HepG2 (cell line): Measurements from ENCODE around the gene CD151. TPM values are rescaled to one million over a fixed set of nuclear protein-coding genes. Genes with fewer than 3 reads are reported as not detected.

Experiments used
- CENPX ChIP-seq: sonication (generic); formaldehyde crosslinking; IDR thresholded peaks from 2 replicates; pipeline ENCODE4 v1.9.0; 2021; ENCODE audit warnings: mild to moderate bottlenecking, missing genetic modification reagents, moderate library complexity
- GATAD1 ChIP-seq: IDR thresholded peaks from 2 replicates; pipeline ENCODE4 v1.6.1; 2016; ENCODE audit warnings: missing genetic modification reagents, missing compliant biosample characterization
- HDAC6 ChIP-seq: fragments of 200-600 bp; sonication (generic); IDR thresholded peaks from 2 replicates; pipeline ENCODE4 v1.7.0; 2017; ENCODE audit warnings: mild to moderate bottlenecking, antibody characterized with exemption, low read length, low read depth
- LCORL ChIP-seq, 2 experiments: fragments of 450-650 bp in 1 of 2; sonication (generic) in 1 of 2; formaldehyde crosslinking in 1 of 2; IDR thresholded peaks; 2 replicates each; pipeline versions ENCODE4 v1.5.0 to v1.6.1; 2017 to 2020; ENCODE audit warnings: antibody characterized with exemption in 1 of 2, missing genetic modification reagents in 1 of 2
- NKX3-1 ChIP-seq: sonication (generic); formaldehyde crosslinking; IDR thresholded peaks from 2 replicates; pipeline ENCODE4 v1.5.0; 2020; ENCODE audit warnings: missing genetic modification reagents
- PAWR ChIP-seq: sonication (generic); formaldehyde crosslinking; IDR thresholded peaks from 2 replicates; pipeline ENCODE4 v1.4.0; 2020; ENCODE audit warnings: missing genetic modification reagents, mild to moderate bottlenecking, borderline replicate concordance
- PHF21A ChIP-seq: sonication (generic); formaldehyde crosslinking; IDR thresholded peaks from 2 replicates; pipeline ENCODE4 v1.5.0; 2020; ENCODE audit warnings: mild to moderate bottlenecking, missing genetic modification reagents
- TRAFD1 ChIP-seq: sonication (generic); formaldehyde crosslinking; IDR thresholded peaks from 2 replicates; pipeline ENCODE4 v1.5.1; 2020; ENCODE audit warnings: missing genetic modification reagents, mild to moderate bottlenecking, borderline replicate concordance
- ZBTB44 ChIP-seq: sonication (generic); formaldehyde crosslinking; IDR thresholded peaks from 2 replicates; pipeline ENCODE4 v1.4.0; 2020; ENCODE audit warnings: missing genetic modification reagents
- ZNF180 ChIP-seq: sonication (generic); formaldehyde crosslinking; IDR thresholded peaks from 2 replicates; pipeline ENCODE4 v1.4.0; 2020; ENCODE audit warnings: low read depth, missing genetic modification reagents, borderline replicate concordance
- ZNF20 ChIP-seq: sonication (generic); formaldehyde crosslinking; IDR thresholded peaks from 2 replicates; pipeline ENCODE4 v1.4.0; 2020; ENCODE audit warnings: mild to moderate bottlenecking, moderate library complexity, missing genetic modification reagents
- ZNF235 ChIP-seq: sonication (generic); formaldehyde crosslinking; IDR thresholded peaks from 2 replicates; pipeline ENCODE4 v1.8.1; 2023; ENCODE audit warnings: mild to moderate bottlenecking, missing genetic modification reagents, borderline replicate concordance
- ZNF256 ChIP-seq: sonication (generic); formaldehyde crosslinking; conservative IDR thresholded peaks from 2 replicates; pipeline ENCODE4 v1.4.0; 2020; ENCODE audit warnings: missing genetic modification reagents
- ZNF589 ChIP-seq: sonication (generic); formaldehyde crosslinking; conservative IDR thresholded peaks from 2 replicates; pipeline ENCODE4 v1.8.0; 2022; ENCODE audit warnings: mild to moderate bottlenecking, moderate library complexity, missing genetic modification reagents
- ZNF772 ChIP-seq: sonication (generic); formaldehyde crosslinking; IDR thresholded peaks from 2 replicates; pipeline ENCODE4 v1.5.0; 2020; ENCODE audit warnings: mild to moderate bottlenecking, missing genetic modification reagents
- ZNF780A ChIP-seq: sonication (generic); formaldehyde crosslinking; IDR thresholded peaks from 2 replicates; pipeline ENCODE4 v1.8.0; 2022; ENCODE audit warnings: mild to moderate bottlenecking, missing genetic modification reagents, moderate library complexity
- polyA plus RNA-seq, 8 experiments: library from polyadenylated mRNA; depleted of rRNA in 3 of 8; stranded (reverse) in 7 of 8; unstranded in 1 of 8; fragments of >200 nt; fragmentation: Illumina TruSeq in 4 of 8; extraction: Trizol in 4 of 8; gene quantifications; 2 replicates each; pipeline versions ENCODE4 v1.2.1 to v1.2.3, GENCODE V29; 2011 to 2016; ENCODE audit warnings: low read depth in 4 of 8, missing spikeins in 1 of 8, mixed read lengths in 1 of 8; ENCODE audit not compliant: insufficient read depth in 1 of 8
- total RNA-seq, 5 experiments: library from RNA; depleted of rRNA; stranded (reverse); fragments of >200 nt; fragmentation: Illumina TruSeq; extraction: Trizol; gene quantifications; 2 replicates each; pipeline ENCODE4 v1.2.3, GENCODE V29; 2016; ENCODE audit warnings: low read depth in 1 of 5
- TF ChIP-seq, protein P1 (sequence below): IDR thresholded peaks from 2 replicates; pipeline ENCODE4 v1.6.1; 2016; ENCODE audit warnings: missing compliant biosample characterization, missing genetic modification reagents, borderline replicate concordance
- TF ChIP-seq, protein P2 (sequence below): sonication (generic); formaldehyde crosslinking; IDR thresholded peaks from 2 replicates; pipeline ENCODE4 v1.4.0; 2020; ENCODE audit warnings: missing genetic modification reagents, borderline replicate concordance
- TF ChIP-seq, protein P3 (sequence below): IDR thresholded peaks from 2 replicates; pipeline ENCODE4 v1.6.1; 2016; ENCODE audit warnings: missing genetic modification reagents, missing compliant biosample characterization

CD151 gene
- total and polyA plus RNA-seq, 2 of the 13 experiments (the other 11 are each of a cell fraction or from before 2014, with no cell fraction given) = 125 to 197 TPM

GRCh38 chr11:843818-844692, 11.3 kb downstream of the CD151 start (continued):
- TF ChIP-seq TRAFD1 (CRISPR knock-in tag) = peak; percentile 63; the same call in 1 of the 2 replicates
- no peak for TF ChIP-seq ZNF256 (CRISPR knock-in tag)
- TF ChIP-seq NKX3-1 = no peak
- TF ChIP-seq PHF21A = peak; percentile 80
- TF ChIP-seq, protein P1, sequence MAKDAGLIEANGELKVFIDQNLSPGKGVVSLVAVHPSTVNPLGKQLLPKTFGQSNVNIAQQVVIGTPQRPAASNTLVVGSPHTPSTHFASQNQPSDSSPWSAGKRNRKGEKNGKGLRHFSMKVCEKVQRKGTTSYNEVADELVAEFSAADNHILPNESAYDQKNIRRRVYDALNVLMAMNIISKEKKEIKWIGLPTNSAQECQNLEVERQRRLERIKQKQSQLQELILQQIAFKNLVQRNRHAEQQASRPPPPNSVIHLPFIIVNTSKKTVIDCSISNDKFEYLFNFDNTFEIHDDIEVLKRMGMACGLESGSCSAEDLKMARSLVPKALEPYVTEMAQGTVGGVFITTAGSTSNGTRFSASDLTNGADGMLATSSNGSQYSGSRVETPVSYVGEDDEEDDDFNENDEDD (CRISPR knock-in tag) = peak; percentile 79; the same call in 1 of the 2 replicates
- TF ChIP-seq ZNF772 (CRISPR knock-in tag) = no peak
- TF ChIP-seq, protein P2, sequence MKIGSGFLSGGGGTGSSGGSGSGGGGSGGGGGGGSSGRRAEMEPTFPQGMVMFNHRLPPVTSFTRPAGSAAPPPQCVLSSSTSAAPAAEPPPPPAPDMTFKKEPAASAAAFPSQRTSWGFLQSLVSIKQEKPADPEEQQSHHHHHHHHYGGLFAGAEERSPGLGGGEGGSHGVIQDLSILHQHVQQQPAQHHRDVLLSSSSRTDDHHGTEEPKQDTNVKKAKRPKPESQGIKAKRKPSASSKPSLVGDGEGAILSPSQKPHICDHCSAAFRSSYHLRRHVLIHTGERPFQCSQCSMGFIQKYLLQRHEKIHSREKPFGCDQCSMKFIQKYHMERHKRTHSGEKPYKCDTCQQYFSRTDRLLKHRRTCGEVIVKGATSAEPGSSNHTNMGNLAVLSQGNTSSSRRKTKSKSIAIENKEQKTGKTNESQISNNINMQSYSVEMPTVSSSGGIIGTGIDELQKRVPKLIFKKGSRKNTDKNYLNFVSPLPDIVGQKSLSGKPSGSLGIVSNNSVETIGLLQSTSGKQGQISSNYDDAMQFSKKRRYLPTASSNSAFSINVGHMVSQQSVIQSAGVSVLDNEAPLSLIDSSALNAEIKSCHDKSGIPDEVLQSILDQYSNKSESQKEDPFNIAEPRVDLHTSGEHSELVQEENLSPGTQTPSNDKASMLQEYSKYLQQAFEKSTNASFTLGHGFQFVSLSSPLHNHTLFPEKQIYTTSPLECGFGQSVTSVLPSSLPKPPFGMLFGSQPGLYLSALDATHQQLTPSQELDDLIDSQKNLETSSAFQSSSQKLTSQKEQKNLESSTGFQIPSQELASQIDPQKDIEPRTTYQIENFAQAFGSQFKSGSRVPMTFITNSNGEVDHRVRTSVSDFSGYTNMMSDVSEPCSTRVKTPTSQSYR (CRISPR knock-in tag) = peak; percentile 96
- peak; percentile 60; the same call in 1 of the 2 replicates for TF ChIP-seq LCORL (IDR thresholded peaks at IDR 0.05)
- peak; percentile 97 for TF ChIP-seq LCORL (CRISPR knock-in tag; IDR thresholded peaks at IDR 0.05)
- 0 out of 2 replicates have a peak, but pooled peaks have one; percentile 6 for TF ChIP-seq ZNF235 (CRISPR knock-in tag)
- TF ChIP-seq ZNF589 = peak; percentile 78; the same call in 1 of the 2 replicates
- TF ChIP-seq, protein P3, sequence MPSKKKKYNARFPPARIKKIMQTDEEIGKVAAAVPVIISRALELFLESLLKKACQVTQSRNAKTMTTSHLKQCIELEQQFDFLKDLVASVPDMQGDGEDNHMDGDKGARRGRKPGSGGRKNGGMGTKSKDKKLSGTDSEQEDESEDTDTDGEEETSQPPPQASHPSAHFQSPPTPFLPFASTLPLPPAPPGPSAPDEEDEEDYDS (CRISPR knock-in tag) = peak; percentile 56; the same call in 1 of the 2 replicates
- no peak for TF ChIP-seq CENPX
- TF ChIP-seq ZBTB44 (CRISPR knock-in tag) = no peak
- TF ChIP-seq ZNF20 (CRISPR knock-in tag) = no peak
- TF ChIP-seq HDAC6 = no peak
- 0 out of 2 replicates have a peak, but pooled peaks have one; percentile 57 for TF ChIP-seq ZNF780A
- no peak for TF ChIP-seq PAWR (CRISPR knock-in tag)
- peak; percentile 69 for TF ChIP-seq GATAD1
- no peak for TF ChIP-seq ZNF180 (CRISPR knock-in tag)
